Mammary epithelial cell (primary cell): ENCODE results near the gene STT3B.

Experiments used
- CTCF ChIP-seq, 2 donors: IDR thresholded peaks in 1 of 2; conservative IDR thresholded peaks in 1 of 2; 2 replicates each; pipeline ENCODE4 v1.5.1; 2011 to 2012; ENCODE audit warnings: inconsistent platforms in 2 of 2, low read length in 2 of 2, mild to moderate bottlenecking in 2 of 2, control low read depth in 1 of 2, low read depth in 1 of 2; ENCODE audit not compliant: insufficient read depth in 1 of 2; ENCODE audit errors: extremely low read depth in 1 of 2
- EZH2 ChIP-seq: IDR thresholded peaks from 2 replicates; pipeline ENCODE4 v1.6.1; 2012; ENCODE audit warnings: low read length, inconsistent platforms, borderline replicate concordance

GRCh38 chr3:31652296-31652695, 119.6 kb downstream of the STT3B start:
- TF ChIP-seq CTCF (conservative IDR thresholded peaks at IDR 0.05 in 1 of 2, IDR thresholded peaks at IDR 0.05 in 1 of 2; ENCODE audit: extremely low read depth in 1 of 2, insufficient read depth in 1 of 2, low read depth in 1 of 2, low read length in 2 of 2) = no peak
- TF ChIP-seq EZH2 = no peak
